Eye (tissue), 1 donor: ENCODE results near the gene RNASEH2B.
A peak's percentile ranks its signal among the peaks of the same experiment; 100 is the strongest.

Experiments
- DNase-seq: peaks from one replicate; pipeline ENCODE4 v3.0.0-alpha.2; 2015

RNASEH2B gene

DNA sequence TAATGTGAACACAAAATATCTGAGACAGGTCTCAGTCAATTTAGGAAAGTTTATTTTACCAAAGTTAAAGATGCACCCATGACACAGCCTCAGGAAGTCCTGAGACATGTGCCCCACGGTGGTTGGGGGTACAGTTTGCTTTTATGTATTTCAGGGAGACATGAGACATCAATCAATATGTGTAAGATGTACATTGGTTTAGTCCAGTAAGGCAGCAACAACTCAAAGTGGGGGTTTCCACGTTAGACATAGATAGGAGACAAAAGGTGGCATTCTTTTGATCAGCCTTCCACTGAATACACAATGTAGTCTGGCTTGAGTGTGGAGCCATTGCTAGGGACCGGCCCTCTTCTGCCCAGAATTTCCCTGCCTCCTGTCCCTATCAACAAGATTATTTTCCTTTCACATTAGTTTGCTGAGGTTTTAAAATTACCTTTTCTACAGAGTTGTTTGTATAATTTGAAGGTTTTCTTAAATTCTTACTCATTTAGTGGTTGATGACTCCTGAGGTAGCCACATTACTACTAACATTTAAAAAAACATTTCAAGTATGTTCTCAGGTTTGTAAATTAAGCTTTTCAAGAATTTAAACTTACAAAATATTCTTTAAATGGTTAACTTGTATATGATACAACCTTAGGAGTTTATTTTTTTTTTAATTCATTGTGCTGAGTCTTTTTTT lies 33.2 kb downstream of the RNASEH2B start:
- no peak for DNase-seq

DNA sequence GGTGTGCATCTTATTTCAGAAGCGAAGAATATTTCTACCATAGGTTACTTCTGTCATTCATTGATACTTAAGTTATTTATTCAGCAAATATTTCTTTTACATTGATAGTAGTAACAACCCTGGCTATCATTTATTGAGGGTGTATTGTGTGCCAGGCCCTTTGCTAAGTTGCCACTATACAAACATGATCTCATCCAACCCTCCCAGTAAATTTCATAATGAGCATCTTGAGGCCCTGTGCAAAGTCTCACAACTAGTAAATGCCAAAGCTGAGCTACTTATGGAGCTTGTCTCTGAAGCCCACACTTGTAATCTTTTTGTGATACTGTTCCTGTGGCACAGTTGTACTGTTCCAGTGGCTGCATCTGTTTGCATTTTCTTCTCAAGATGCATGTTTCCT lies 36.1 kb downstream of the RNASEH2B start:
- no peak for DNase-seq

DNA sequence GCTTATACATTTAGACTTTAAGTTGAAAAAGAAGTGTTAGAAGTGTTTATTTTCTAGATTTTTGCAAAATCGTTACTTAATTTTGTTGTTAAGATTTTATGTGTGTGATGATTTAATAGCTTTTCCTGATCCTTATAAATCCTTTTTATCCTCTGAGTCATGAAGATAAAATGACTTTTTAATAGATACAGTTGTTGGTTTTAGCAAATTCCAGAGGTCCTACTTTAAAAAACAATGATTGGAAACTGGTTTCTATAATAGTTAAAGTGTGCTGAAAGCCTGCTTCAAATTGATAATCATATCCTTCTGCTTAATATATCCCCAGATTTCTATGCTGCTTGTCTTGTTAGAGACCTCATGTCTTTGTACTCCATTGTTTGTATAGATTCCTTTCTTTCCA lies 39.0 kb downstream of the RNASEH2B start:
- DNase-seq: no peak

DNA sequence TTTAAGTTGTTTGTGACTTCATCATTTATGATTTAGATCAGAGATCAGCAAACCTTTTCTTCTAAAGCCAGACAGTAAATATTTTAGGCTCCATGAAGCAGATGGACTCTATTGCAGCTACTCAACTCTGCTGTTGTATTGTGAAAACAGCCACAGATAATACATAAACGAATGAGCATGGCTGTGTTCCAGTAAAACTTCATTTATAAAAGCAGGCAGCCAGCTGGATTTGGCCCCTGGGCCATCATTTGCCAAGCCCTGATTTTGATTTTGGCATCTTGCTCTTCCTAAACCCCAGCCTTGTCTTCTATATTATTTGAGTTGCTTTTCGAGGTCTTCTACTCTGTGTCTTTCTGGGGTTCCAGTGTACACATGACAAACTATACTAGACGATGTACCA lies 41.3 kb downstream of the RNASEH2B start:
- DNase-seq: peak; percentile 17

DNA sequence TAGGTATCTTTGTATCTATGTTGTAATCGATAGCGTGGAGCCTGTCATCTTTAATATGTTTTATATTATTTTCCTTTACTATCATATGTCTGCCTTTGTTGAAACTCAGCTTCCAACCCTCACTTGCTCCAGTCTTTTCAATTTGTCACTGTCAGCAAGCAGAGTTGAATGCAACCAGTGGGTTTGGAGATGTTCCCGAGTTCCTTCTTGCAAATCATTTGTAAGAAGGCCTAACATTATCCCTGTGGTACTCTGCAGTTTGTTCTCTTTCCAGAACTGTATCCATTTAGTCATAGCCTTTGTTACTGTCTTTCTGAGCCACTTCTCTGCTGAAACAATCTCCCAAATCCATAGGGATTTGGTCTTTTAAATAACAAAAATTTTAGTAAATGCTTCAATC lies 41.8 kb downstream of the RNASEH2B start:
- peak; percentile 37 for DNase-seq

GRCh38 chr13:50955241-50955640 lies 45.6 kb downstream of the RNASEH2B start:
- DNase-seq: no peak

GRCh38 chr13:50955798-50956197 lies 46.2 kb downstream of the RNASEH2B start:
- no peak for DNase-seq

DNA sequence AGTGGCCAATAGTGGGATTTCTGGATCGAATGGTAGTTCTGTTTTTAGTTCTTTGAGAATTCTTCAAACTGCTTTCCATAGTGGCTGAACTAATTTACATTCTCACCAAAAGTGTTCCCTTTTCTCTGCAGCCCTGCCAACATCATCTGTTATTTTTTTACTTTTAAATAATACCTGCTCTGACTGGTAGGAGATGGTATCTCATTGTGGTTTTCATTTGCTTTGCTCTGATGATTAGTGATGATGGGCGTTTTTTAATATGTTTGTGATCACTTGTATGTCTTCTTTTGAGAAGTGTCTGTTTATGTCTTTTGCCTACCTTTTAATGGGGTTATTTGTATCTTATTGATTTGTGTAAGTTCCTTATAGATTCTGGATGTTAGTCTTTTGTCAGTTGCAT lies 48.0 kb downstream of the RNASEH2B start:
- no peak for DNase-seq

GRCh38 chr13:50969691-50970090 lies 60.1 kb downstream of the RNASEH2B start:
- peak; percentile 8 for DNase-seq

DNA sequence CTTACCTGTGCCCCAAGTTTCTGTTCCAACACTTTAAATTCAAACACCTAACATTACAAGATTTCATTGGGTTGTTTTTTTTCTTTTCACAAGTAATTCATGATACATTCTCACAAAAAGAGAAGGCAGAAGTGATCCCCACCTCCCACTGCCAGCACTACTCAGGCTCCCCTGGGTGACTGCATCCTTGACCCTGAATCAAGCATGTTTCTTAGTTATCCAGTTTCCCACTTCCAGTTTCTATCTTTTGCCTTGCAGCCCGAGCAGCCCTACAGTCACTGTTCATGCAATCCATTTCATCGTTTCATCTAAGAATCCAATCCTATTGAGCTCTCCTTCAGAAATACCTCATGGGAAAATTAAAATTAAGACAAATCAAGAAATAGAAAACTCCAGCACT lies 61.4 kb downstream of the RNASEH2B start:
- DNase-seq: no peak

DNA sequence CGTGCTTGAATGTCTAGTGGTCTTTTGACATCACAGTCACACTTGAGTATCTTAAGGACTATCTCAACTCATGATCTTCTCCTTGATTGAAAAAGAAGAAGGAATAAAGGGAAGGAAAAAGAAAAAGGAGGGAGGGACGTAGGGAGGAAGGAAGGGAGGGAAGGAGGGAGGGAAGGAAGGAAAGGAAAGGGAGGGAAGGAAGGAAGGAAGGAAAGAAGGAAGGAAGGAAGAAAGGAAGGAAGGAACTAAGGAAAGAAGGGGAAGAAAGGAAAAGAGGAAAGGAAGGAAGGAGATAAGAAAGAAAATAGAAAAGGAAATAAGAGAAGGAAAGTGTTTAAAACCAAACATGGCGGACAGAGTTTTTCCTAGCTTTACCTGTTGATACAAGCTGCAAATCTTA lies 64.7 kb downstream of the RNASEH2B start:
- DNase-seq: no peak

DNA sequence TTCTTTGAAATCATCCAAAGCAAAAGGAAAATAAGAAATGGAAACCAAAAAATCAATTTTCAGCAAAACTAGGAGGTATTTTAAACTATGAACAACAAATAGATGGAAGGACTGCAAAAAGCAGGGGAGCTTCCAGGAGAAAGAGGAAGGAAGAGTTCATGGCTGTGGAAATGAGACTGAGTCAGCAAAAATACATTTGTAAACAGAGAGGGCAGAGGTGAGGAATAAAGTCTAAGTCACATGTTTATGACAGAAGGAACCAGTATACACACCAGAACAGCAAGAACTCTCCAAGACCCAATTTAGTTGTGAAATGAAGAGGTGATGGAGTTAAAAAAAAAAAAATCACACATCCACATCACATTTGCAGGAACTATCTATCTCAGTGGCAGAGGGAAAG lies 69.6 kb downstream of the RNASEH2B start:
- no peak for DNase-seq

- no peak for DNase-seq
Observed at GRCh38 chr13:50981686-50982085, 72.1 kb downstream of the RNASEH2B start.

- peak; percentile 52 for DNase-seq
Observed at GRCh38 chr13:50989476-50989875, 79.9 kb downstream of the RNASEH2B start.

DNA sequence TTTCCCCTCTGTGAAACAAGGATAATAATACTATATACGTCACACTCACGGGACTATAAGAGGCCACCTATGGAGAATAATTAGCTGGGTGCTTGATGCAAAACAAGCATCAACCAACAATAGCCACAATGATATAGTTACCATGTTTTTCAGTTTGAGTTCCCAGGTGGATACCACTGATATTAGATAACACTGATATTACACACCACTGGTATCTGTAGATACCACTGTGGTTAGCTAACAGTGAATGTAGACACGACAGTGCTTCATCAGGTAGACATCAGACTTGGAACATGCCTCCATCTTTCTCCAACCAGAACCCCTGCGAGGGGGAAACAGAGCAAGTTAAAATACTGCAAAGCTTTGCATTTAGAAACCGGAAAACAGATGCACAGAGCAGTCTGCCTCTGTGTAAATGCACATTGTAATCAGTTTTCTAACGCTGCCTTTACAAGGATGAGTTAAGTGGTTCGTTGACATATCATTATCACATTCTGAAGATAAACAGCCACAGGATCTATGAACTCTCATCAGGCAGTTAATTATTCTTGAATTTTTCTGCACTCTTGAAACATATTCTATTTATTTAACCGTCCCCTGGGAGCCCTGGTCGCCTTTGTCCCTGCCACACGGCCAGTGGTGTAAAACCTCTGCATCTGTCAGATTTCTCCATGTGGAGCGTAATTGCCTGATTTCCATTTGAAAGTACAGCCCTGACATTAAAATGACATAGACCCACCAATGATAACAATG lies 80.7 kb downstream of the RNASEH2B start:
- DNase-seq: no peak

DNA sequence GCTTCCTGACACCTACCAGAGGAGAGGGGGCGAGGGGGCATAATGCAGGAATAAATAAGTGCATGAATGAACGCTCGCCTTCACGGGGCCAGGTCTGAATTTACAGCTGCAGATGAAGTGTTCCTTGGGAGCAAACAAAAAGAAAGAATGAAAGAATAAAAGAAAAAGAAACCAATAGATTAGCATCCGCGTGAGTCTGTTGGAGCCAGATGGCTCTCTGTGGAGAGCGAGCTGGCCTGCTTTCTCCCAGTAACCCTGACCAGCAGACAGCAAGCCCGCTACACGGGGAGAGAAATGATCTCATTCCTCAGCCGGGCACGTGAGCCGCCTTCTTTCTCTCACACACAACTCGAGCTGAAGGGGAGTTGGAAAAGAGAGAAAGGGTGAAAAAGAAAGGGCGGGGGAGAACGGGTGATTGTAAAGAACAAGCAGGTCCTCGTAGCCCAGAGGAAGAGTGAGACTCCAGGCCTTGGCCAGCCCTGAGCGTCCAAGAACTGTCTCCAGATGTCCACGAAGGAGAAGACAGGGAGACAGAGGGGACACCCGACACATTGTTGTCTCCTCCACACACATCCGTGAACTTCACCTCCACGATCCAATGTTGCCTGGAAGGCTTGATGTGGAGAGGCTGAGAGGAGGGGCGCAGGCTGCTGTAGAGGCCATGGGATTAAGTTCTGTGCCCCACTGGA lies 81.4 kb downstream of the RNASEH2B start:
- DNase-seq: peak; percentile 87

DNA sequence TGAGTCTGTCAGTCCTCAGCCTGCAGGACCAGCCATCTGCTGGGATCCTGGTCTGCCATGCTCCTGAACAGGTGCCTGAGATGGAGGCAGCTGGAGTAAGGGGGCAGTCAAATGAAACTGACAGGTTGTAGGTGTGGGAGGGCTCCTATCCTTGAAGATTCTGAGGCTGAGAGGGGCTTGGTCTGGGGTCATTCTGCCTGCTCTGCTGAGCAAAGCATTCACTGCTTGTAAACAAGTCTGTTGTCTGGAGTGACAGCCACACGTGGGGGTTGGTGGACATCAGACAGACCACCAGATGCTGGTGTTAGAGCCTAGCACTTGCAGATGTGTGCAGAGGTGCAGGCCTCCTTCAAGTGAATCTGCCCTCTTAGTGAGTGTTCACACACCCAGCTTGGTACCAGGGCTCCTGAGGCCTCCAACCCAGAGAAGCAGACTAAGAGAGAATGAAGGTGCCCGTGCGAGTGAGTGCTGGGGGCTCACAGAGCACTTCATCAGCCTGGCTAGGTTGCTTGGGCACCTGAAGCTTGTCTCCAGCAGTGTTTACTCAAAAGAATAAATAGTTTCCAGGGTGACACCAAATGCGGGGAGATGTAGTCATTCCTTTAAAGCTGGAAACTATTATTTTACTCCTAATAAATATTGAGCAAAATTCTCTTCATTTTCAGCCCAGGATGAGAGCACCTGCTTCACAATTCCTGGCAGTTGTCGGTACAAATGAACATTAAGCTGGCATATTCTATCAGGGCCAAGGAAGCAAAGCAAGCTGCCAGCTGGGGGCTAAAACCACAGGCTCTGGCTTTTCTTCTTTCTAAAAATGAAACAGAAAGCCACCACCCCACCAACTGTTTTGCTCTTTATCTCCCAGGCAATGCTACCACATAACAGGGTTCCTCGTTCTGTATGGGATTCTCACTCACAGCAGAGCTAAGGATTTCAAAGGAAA lies 82.3 kb downstream of the RNASEH2B start:
- no peak for DNase-seq

GRCh38 chr13:50993371-50993770 lies 83.8 kb downstream of the RNASEH2B start:
- DNase-seq: no peak

DNA sequence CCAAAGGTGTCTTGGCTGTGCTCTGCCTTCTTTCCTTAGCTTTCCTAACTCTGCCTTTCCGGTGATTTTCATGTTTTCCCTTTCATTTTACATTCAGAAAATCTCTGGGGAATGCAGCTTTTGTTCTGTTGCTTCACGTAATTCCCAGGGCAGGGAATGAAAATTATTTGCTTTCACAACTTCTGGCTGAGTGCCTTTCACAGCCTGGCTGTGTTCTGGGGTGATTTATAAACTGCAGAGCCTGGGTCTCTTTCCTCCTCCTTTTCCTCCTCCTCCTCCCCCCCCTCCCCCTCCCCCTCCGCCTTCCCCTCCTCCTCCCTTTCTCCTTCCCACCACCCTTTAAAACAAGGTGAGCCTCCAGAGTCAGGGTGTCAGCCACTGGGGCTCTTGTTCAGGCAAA lies 84.3 kb downstream of the RNASEH2B start:
- peak; percentile 52 for DNase-seq

GRCh38 chr13:50994651-50995050 lies 85.1 kb downstream of the RNASEH2B start:
- DNase-seq: peak; percentile 30

GRCh38 chr13:50995854-50996253 lies 86.3 kb downstream of the RNASEH2B start:
- DNase-seq: no peak

GRCh38 chr13:50998326-50998725 lies 88.7 kb downstream of the RNASEH2B start:
- no peak for DNase-seq

GRCh38 chr13:50999641-51000040 lies 90.0 kb downstream of the RNASEH2B start:
- DNase-seq: no peak
